ENCODE measurements around the gene LYPLA2.

Gene LYPLA2

GRCh38 chr1:23795676-23796465 lies 4.9 kb downstream of the LYPLA2 start:
- ChIA-PET CTCF (interaction anchor here (0.7 to 16.4 kb wide), 4 partner anchors 14 to 121 kb away, joined by 3 to 169 read pairs (median 4); no protein-coding TSS in a partner anchor), POLR2A (no interaction called here)
- DNase-seq (ENCODE audit: extremely low spot score), result no peak
- TF ChIP-seq CTCF (IDR thresholded peaks at IDR 0.05; ENCODE audit: control extremely low read depth, extremely low read depth, low read depth, missing control alignments), result no peak

- POLR2A ChIA-PET, result no interaction called here
- TF ChIP-seq CTCF (IDR thresholded peaks at IDR 0.05; ENCODE audit: control extremely low read depth, extremely low read depth, low read depth, missing control alignments), result no peak
- DNase-seq (ENCODE audit: extremely low spot score), result no peak
- CTCF ChIA-PET, result interaction anchor here (1.7 to 16.4 kb wide), 2 partner anchors 14 to 27 kb away, joined by 4 to 169 read pairs; no protein-coding TSS in a partner anchor
These were observed 5.7 kb downstream of the LYPLA2 start for GRCh38 chr1:23796466-23797271.

GRCh38 chr1:23797478-23798448 lies 6.8 kb downstream of the LYPLA2 start:
- ChIA-PET CTCF (interaction anchor here (0.8 to 16.4 kb wide), 7 partner anchors 10 to 119 kb away, joined by 3 to 169 read pairs (median 4); no protein-coding TSS in a partner anchor), POLR2A (no interaction called here)
- TF ChIP-seq CTCF (IDR thresholded peaks at IDR 0.05; ENCODE audit: control extremely low read depth, extremely low read depth, low read depth, missing control alignments), result no peak
- no peak for DNase-seq (ENCODE audit: extremely low spot score)

GRCh38 chr1:23798662-23799142 lies 7.8 kb downstream of the LYPLA2 start:
- TF ChIP-seq CTCF (IDR thresholded peaks at IDR 0.05; ENCODE audit: control extremely low read depth, extremely low read depth, low read depth, missing control alignments), result no peak
- ChIA-PET CTCF (interaction anchor here (1.2 to 16.4 kb wide), 6 partner anchors 12 to 118 kb away, joined by 3 to 169 read pairs (median 5); no protein-coding TSS in a partner anchor), POLR2A (no interaction called here)
- DNase-seq (ENCODE audit: extremely low spot score), result no peak

- CTCF ChIA-PET, result interaction anchor here (2.4 to 16.4 kb wide), 3 partner anchors 11 to 118 kb away, joined by 6 to 169 read pairs (median 11); no protein-coding TSS in a partner anchor
- no peak for DNase-seq (ENCODE audit: extremely low spot score)
- POLR2A ChIA-PET, result no interaction called here
- TF ChIP-seq CTCF (IDR thresholded peaks at IDR 0.05; ENCODE audit: control extremely low read depth, extremely low read depth, low read depth, missing control alignments), result no peak
These were observed 8.3 kb downstream of the LYPLA2 start for GRCh38 chr1:23799255-23799569.
